Prostate gland (tissue), 2 donors: ENCODE data around the gene VPS13C. TPM values are rescaled to one million over a fixed set of nuclear protein-coding genes. Genes with fewer than 3 reads are reported as not detected.
"Not testable (repeated sequence)": the region's sequence is repeated elsewhere in the genome, so short reads cannot be mapped to it uniquely, and the experiment has no call there.

Experiments used
- DNase-seq: peaks from one replicate; pipeline ENCODE4 v3.0.0-alpha.2; 2019; ENCODE audit warnings: low spot score
- H3K27ac ChIP-seq, 2 donors: fragments of 200-600 bp; sonication (generic); 2 replicates each; pipeline ENCODE4 v1.5.1; 2017 to 2019
- H3K27me3 ChIP-seq: fragments of 200-600 bp; sonication (generic); replicated peaks from 2 replicates; pipeline ENCODE4 v1.5.1; 2019; ENCODE audit not compliant: insufficient read depth
- H3K36me3 ChIP-seq, 2 donors: fragments of 200-600 bp; sonication (generic); 1 replicate in 1 of 2; 2 replicates in 1 of 2; pipeline versions ENCODE4 v1.5.1 to v1.8.1; 2017 to 2019
- H3K4me1 ChIP-seq: fragments of 200-600 bp; sonication (generic); replicated peaks from 2 replicates; pipeline ENCODE4 v1.5.1; 2019
- H3K4me3 ChIP-seq, 2 donors: fragments of 200-600 bp; sonication (generic); 2 replicates each; pipeline ENCODE4 v1.5.1; 2017 to 2019
- H3K9me3 ChIP-seq: fragments of 200-600 bp; sonication (generic); 2 replicates; pipeline ENCODE4 v1.5.1; 2017
- CTCF ChIP-seq, 4 experiments: fragments of 200-600 bp in 2 of 4; fragments of 450-650 bp in 2 of 4; sonication (generic) in 2 of 4; IDR thresholded peaks; 1 replicate in 3 of 4; 2 replicates in 1 of 4; pipeline ENCODE4 v1.5.1; 2016 to 2019; ENCODE audit warnings: antibody characterized with exemption in 4 of 4, mild to moderate bottlenecking in 2 of 4, moderate library complexity in 2 of 4
- POLR2A ChIP-seq: fragments of 450-650 bp; IDR thresholded peaks from one replicate; pipeline ENCODE4 v1.6.1; 2016; ENCODE audit warnings: antibody characterized with exemption, mild to moderate bottlenecking
- POLR2AphosphoS5 ChIP-seq: sonication (generic); formaldehyde crosslinking; IDR thresholded peaks from one replicate; pipeline ENCODE4 v1.6.1; 2017; ENCODE audit warnings: antibody characterized with exemption
- WGBS: methylation state at CpG from one replicate; pipeline ENCODE4 v1.1.5; 2018; 5-methylcytosine and 5-hydroxymethylcytosine counted together
- intact Hi-C: fragments of 100-400 bp; cut with DNase I; formaldehyde crosslinking; loops from one replicate; pipeline ENCODE4 v1.14.2; 2022
- total RNA-seq, 2 donors: library from RNA; depleted of rRNA; stranded (reverse); fragments of >200 nt; gene quantifications; one replicate each; pipeline ENCODE4 v1.1.0, GENCODE V29; 2016

VPS13C gene
- total RNA-seq, 2 donors from 2014 or later, result 53.5 to 60.2 TPM

- Histone ChIP-seq H3K4me3 (no peak overlapping the region), H3K27ac (no peak overlapping the region), H3K4me1 (no peaks in the 10 kb centered on the region), H3K9me3 (no peaks in the 10 kb centered on the region), H3K36me3 (no peaks in the 10 kb centered on the region), H3K27me3 (no peaks in the 10 kb centered on the region)
- 74% methylated on average over 1 of the region's 1 CpG for WGBS
- intact Hi-C loops, result no loop called here
- TF ChIP-seq POLR2AphosphoS5, result no peak
- TF ChIP-seq POLR2A, result no peak
- TF ChIP-seq CTCF (IDR thresholded peaks at IDR 0.05), result no peak
- no peak for DNase-seq
These were observed 10.1 kb downstream of the VPS13C start for GRCh38 chr15:62050115-62050514.

GRCh38 chr15:62048254-62048653 lies 12.0 kb downstream of the VPS13C start:
- 98% methylated on average over 4 of the region's 4 CpGs for WGBS
- H3K27ac ChIP-seq, H3K4me1 ChIP-seq, H3K9me3 ChIP-seq, DNase-seq, H3K36me3 ChIP-seq, intact Hi-C loops, H3K27me3 ChIP-seq, H3K4me3 ChIP-seq: not testable (repeated sequence)

- TF ChIP-seq CTCF (IDR thresholded peaks at IDR 0.05), result no peak
- TF ChIP-seq POLR2AphosphoS5, result no peak
- TF ChIP-seq POLR2A, result no peak
- intact Hi-C loops, result no loop called here
- Histone ChIP-seq H3K27me3 (no peaks in the 10 kb centered on the region), H3K36me3 (no peaks in the 10 kb centered on the region), H3K4me3 (no peak overlapping the region), H3K9me3 (no peaks in the 10 kb centered on the region), H3K4me1 (no peaks in the 10 kb centered on the region), H3K27ac (no peak overlapping the region)
- DNase-seq, result no peak
- 82% methylated on average over 2 of the region's 2 CpGs for WGBS
These were observed 12.9 kb downstream of the VPS13C start for GRCh38 chr15:62047282-62047827.

GRCh38 chr15:62046078-62046743 lies 14.0 kb downstream of the VPS13C start:
- intact Hi-C loops, result no loop called here
- H3K4me3 ChIP-seq, result no peak overlapping the region
- no peaks in the 10 kb centered on the region for H3K4me1 ChIP-seq
- TF ChIP-seq POLR2A (no peak), CTCF (IDR thresholded peaks at IDR 0.05) (no peak), POLR2AphosphoS5 (no peak)
- no peaks in the 10 kb centered on the region for H3K9me3 ChIP-seq
- H3K27me3 ChIP-seq, result no peaks in the 10 kb centered on the region
- H3K27ac ChIP-seq, result no peak overlapping the region
- WGBS, result 82% methylated on average over 5 of the region's 5 CpGs
- no peak for DNase-seq
- H3K36me3 ChIP-seq, result no peaks in the 10 kb centered on the region

- WGBS, result 48% methylated on average over 2 of the region's 2 CpGs
- Histone ChIP-seq H3K9me3 (no peaks in the 10 kb centered on the region), H3K4me3 (no peak overlapping the region), H3K4me1 (no peaks in the 10 kb centered on the region), H3K27me3 (no peaks in the 10 kb centered on the region), H3K27ac (no peak overlapping the region), H3K36me3 (no peaks in the 10 kb centered on the region)
- TF ChIP-seq POLR2AphosphoS5 (no peak), CTCF (IDR thresholded peaks at IDR 0.05) (no peak), POLR2A (no peak)
- DNase-seq, result no peak
- intact Hi-C loops, result no loop called here
These were observed 24.9 kb downstream of the VPS13C start for GRCh38 chr15:62035256-62035924.
